Activated naive CD8-positive, alpha-beta T cell treated with anti-CD3 and anti-CD28 coated beads, Interleukin-2, amount 50 U/mL, for 16 hours (primary cell): ENCODE results near the gene LIPC.
"Not testable (repeated sequence)": the region's sequence is repeated elsewhere in the genome, so short reads cannot be mapped to it uniquely, and the experiment has no call there.

Experiments
- DNase-seq: peaks from one replicate; pipeline ENCODE4 v3.0.0-alpha.2; 2020; ENCODE audit warnings: low read depth, low spot score

LIPC gene

DNA sequence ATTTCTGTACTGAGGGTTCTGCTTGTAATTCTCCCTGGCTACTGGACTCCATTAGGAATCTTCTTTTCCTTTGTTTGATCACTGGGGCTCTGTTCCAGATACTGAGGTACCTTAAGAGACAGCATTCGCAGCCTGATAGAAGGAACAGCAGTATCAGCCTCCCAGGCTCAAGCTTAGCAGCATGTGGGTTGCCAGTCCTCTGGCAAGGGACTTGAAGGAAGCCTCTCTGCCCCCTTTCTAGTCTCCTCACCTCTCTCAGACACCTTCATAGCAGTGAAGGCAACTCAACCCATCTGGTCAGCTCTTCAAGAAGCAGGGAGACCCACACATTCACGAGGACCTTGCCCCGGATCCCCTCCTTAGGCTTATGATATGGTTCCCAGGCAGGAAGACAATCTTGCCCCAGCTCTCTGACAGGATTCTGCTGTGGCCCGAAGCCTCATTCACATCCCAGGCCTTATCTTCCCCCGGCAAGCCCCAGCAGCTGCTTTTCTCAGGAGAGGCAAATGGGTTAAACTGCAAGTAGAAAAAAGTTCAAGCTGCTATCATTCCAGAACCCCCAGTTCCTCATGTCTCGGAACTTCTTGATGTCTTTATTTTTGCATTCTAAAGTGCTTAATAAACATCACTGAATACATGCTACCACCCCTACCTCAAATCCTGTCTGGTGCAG is 153.1 kb downstream of the LIPC start:
- no peak for DNase-seq

GRCh38 chr15:58585693-58586443 is 154.1 kb downstream of the LIPC start:
- DNase-seq: no peak

GRCh38 chr15:58587486-58587885 is 155.7 kb downstream of the LIPC start:
- DNase-seq: no peak

- DNase-seq: no peak
Observed at GRCh38 chr15:58588096-58588495, 156.3 kb downstream of the LIPC start.

DNA sequence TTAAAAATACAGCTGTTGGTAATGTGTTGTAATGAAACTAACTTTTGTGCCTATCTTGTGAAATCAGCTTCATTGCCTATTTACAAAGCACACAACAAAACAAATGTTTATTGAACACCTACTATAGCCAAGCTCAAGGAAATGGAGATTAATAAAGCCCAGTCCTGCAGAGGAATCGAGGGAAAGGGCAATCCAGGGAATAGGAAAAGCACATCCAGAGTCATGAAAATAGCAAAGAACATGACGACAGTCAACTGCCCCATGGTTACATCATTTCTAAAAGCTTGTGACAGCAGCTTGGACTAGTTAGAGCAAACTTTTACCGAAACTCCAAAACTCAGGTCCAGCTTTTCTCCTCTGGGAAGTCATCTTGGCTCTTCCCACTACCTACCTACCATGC is 157.3 kb downstream of the LIPC start:
- DNase-seq: no peak

GRCh38 chr15:58590236-58590635 is 158.4 kb downstream of the LIPC start:
- DNase-seq: no peak

DNA sequence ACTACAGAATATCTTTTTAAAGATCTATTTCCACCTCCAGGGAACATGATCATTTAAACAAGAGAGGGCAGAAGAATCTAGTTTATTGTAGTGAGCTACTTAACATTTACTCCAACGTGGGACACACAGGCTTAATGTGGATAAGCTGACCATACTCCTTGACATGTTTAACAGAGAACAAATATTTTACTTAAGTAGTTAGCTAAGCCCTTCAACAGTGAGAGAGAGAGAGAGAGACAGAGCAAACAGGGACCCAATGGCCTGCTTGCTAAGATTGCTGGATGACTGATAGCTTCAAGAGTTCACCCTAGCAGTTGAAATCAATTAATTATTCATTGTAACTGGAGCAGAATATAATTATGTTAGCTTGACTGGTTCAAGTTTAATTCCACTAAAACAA is 159.1 kb downstream of the LIPC start:
- no peak for DNase-seq

DNA sequence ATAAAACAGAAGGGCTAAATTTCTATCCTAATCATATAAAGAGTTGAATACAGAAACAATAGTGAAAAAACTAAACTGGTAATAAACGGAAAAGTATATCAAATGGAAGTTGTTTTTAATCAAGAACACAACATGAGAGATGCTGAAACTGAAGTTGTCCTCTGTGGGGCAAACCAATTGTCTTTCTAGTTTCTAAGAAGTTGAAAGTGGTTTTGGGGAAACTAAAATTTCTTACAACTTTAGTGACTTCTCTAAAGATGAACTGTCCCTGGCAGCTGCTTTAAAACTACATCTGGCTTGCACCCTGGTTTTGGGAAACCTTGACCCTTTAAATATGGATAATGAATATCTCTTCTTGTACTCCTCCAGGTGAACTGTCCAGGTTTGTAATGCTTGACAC is 162.1 kb downstream of the LIPC start:
- DNase-seq: no peak

- no peak for DNase-seq
Observed at GRCh38 chr15:58594898-58595297, 163.1 kb downstream of the LIPC start.

- DNase-seq: no peak
Observed at GRCh38 chr15:58595516-58596263, 163.9 kb downstream of the LIPC start.

GRCh38 chr15:58597943-58598828 is 166.4 kb downstream of the LIPC start:
- DNase-seq: no peak

DNA sequence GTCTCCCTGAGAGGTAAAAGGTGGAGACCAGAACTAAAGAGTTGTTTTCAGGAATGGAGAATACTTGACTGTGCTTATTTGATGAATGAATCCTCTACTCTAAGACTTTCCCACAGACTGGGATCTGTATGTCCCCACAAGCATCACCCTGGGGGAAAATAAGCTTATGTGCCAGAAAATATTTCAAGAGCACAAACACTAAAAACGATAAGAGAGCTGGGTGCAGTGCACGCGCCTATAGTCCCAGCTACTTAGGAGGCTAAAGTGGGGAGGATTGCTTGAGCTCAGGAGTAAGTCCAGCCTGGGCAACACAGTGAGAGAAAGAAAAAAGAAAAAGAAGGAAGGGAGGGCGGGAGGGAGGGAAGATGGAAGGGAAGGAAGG is 167.0 kb downstream of the LIPC start:
- DNase-seq: no peak

DNA sequence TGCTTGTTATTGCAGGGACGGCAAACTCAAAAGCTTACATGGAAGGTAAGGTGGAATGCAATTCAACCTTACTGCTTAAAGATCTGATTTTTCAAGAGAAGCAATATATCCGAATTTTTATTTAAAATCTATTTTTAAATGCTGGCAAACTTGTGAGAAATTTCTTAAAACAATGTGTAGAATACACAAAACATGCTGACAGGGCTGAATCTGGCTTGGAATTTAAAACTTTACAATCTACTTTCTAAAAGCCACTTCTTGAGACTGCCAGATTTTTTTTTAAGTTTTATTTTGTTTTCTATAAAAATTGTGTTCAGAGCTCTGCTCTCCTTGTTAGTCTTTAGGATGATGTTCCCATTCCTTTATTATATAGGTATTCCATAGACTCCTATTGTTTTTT is 171.0 kb downstream of the LIPC start:
- DNase-seq: no peak

DNA sequence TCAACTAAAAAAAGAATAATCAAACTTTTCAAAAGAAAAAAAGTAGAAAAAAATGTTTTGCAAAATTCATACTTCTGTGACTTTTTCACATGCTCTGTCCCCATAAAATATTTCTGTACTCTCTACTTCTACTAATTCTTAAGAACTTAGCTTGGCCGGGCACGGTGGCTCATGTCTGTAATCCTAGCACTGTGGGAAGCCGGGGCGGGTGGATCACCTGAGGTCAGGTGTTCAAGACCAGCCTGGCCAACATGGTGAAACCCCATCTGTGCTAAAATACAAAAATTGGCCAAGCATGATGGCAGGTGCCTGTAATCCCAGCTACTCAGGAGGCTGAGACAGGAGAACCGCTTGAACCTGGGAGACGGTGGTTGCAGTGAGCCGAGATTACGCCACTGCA is 172.1 kb downstream of the LIPC start:
- not testable (repeated sequence) for DNase-seq

DNA sequence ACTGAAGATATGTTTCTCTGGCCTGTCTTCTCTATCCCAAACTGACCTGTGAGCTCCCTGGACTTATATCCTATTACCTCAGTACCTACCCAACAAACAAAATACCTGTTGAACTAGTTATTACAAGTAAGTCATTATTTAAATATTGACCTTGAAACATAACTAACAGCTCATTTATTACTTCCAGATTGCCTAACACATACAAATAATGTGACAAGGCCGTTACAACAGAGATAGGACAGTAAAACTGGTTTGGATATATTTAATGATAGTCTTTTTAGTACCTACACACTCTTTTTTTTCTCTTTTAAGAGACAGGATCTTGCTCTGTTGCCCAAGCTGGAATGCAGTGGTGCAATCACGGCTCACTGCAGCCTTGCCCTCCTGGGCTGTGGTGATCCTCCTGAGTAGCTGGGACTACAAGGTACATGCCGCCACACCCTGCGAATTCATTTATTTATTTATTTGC is 172.7 kb downstream of the LIPC start:
- no peak for DNase-seq

GRCh38 chr15:58605931-58606530 is 174.2 kb downstream of the LIPC start:
- DNase-seq: no peak

- DNase-seq: no peak
Observed at GRCh38 chr15:58606577-58607080, 174.8 kb downstream of the LIPC start.

GRCh38 chr15:58608129-58608590 is 176.4 kb downstream of the LIPC start:
- no peak for DNase-seq

- DNase-seq: no peak
Observed at GRCh38 chr15:58608711-58609110, 176.9 kb downstream of the LIPC start.

- DNase-seq: no peak
Observed at GRCh38 chr15:58611731-58612676, 180.2 kb downstream of the LIPC start.
